HG02610 (cell line): ENCODE data around the gene TEK.

Source experiments
- ATAC-seq: cut with Tn5 transposase; IDR thresholded peaks from one replicate; pipeline ENCODE4 v1.9.1; 2021; ENCODE audit warnings: mild to moderate bottlenecking, moderate library complexity; ENCODE audit not compliant: unreplicated experiment

Gene TEK

DNA sequence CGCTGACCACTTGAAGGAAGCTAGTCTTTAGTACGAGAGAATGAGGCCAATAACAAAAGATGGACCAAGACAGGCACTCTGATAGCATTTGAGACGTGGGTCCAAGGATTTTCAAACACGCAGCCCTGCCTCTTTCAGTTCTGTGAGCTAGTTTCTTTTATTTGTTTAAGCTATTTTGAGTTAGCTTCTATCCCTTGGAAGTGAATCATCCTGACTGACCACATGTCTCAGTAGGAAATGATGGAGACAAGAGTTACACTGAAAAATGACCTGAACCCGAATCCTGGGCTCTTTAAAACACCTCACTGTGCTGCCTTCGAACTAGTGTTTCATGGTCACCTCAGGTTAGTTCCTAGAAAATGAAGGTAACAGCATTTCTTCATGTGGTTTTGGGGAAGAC lies 9.9 kb downstream of the TEK start:
- no peak for ATAC-seq

GRCh38 chr9:27124151-27124550 lies 15.1 kb downstream of the TEK start:
- no peak for ATAC-seq

- no peak for ATAC-seq
Measured at GRCh38 chr9:27125030-27125429, 16.0 kb downstream of the TEK start.

DNA sequence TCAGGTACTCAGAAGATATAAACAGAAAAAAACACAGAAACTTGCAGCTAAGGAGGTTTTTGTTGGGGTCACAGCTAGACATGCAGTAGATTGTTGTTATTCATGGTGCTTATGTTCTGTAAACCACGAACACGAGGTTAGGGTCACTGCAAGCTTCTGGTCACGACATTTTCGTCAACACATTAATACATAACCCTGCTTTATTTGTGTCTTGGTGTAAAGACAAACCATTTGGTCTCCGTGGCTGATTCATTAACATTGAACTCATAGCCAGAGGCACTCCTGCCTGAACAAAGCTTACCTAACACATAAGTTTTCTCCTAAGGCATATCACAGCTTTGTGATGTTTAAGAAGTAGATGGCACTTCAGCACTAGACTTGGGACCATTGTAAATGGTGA lies 16.9 kb downstream of the TEK start:
- no peak for ATAC-seq

DNA sequence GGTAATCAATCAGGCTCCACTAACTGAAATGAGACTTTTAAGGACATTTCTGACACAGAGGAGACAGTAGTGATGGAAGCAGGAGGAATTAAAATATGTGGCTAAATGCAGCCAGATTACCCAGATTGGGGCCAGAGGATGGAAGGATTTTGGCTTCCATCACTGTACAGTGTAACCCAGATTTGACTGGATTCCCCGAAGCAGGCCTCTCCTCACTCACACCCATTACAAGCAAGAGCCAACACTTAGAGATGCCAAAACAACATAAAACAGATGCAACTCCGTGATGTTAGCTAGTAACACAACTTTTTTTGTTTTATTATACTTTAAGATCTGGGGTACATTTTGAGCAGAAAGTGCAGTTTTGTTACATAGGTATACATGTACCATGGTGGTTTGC lies 17.6 kb downstream of the TEK start:
- no peak for ATAC-seq

DNA sequence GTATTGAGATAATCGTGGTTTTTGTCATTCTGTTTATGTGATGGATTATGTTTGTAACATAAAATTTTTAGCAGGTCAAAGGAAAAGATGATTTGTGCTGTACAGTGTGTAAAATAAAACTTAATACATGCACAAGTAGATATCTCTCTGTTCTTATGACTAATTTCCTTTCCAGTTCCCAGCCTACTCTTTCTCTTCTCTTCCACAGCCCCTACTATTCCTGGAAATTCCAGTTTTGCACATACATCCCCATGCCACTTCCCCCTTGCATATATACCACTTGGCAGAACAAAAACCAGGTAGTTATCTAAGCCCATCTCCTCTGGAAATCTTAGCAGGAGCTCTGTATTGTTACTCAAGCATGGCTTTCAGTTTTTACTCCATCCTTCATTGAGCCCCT lies 20.2 kb downstream of the TEK start:
- no peak for ATAC-seq

DNA sequence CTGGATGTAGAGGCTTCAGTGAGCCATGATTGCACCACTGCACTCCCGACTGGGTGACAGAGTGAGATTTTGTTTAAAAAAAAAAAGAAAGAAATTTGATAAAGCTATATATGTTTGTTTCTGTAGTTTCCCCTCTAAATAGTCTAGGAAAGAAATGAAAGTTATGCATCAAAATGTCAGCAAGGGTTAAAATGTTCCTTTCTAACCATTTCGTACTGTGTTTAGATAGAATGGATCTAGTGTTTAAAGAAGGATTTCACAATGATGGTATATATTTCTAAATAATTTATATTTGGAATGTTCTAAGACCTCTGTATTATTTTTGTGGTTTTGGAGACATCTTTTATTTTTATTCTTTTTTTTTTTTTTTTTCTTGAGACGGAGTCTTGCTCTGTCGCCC lies 22.7 kb downstream of the TEK start:
- ATAC-seq = no peak

GRCh38 chr9:27133817-27134216 lies 24.8 kb downstream of the TEK start:
- ATAC-seq = no peak

GRCh38 chr9:27142299-27142930 lies 33.4 kb downstream of the TEK start:
- no peak for ATAC-seq

DNA sequence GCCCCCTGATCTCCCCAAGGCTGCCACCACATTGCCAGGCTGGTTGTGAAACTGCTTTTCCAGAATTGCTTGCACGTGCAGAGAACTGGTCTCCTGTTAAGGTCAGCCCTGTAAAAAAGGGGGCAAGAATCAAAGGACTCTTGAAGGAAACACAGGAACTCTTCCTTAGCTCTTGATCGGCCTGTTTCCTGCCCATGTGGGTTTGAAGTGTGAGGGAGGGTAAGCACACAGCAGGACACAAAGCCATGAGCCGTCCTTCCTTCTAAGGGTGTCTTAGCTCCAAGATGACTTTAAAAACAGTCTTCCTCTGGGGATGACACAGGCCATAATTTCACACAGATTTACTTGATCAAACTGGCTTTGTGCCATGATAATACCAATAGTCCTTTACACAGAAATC lies 36.1 kb downstream of the TEK start:
- no peak for ATAC-seq

- ATAC-seq = no peak
Measured at GRCh38 chr9:27149651-27150050, 40.6 kb downstream of the TEK start.

DNA sequence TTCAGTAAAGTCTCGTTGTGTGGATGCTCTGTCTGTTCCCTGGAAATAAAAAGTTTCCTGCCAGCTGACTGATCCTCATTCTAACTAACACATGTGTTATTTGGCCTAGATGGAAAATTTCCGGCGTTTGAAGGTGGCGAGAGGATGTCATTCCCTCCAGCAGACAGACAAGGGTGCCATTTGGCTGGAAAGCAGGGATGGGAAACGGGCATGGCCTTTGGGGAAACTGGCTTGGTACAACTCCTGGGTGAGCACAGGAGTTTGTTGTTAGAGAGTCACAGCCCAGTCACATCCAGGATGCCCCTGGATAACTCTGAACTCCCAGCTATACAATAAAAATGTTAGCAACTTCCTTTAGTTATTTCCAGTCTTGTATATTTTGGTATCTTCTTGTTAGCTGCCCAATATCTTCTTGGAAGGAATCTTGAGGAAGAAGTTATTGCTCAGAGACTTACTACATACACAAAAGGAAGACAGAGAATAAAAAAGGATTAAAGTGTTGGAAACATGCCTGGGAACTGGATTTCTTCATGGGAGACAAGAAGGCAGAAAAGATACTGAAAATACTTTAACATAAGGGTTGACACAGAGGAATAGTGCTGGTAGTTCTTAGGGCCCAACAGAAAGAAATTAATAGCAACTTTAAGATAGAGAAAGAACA lies 41.9 kb downstream of the TEK start:
- ATAC-seq = no peak

DNA sequence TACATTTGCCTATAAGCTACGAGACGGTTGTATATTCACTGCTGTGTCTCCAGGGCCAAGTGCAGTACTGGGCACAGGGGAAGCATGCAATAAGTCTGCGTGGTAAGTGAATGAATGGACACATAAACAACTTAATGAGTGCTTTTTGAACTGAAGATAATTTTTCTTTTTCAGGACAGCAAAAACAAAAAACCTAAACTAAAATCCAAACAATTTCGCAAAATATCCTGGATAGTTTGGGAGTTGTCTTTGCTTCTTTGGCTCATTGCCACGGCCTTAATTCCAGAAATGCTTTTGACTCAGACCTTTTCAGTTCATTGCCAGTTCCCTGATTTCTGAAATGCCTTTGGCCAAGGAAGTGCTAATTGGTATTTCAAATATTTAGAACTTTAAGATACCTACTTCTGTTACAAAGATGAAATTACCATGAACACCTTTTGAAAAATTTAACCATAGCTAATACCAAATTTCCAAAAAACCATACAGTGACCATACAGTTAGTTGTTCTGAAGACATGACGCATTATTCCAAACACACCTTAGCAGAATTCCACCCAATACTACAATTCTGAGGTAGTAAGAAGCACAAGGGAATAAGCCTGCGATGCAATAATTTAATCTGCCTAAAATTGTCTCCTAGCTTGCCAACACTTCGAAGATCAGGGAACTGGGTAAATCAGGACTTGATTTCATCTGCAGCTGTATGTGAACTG lies 42.8 kb downstream of the TEK start:
- ATAC-seq = no peak

DNA sequence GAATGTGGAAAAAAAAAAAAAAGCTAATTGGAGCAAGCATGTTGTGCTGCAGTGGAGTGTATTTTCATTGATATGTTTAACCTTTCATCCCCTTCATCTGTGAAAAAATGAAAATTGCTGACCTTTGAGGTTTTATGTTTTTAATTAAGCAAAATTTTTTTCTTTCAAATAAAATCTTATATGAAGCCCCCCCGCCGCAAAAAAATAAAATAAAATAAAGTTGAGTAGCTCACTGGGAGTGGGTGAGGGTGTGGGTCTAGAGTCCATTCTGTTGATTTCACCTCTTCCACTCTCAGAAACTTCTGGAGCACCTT lies 43.3 kb downstream of the TEK start:
- ATAC-seq = no peak

GRCh38 chr9:27154908-27155307 lies 45.9 kb downstream of the TEK start:
- ATAC-seq = no peak

DNA sequence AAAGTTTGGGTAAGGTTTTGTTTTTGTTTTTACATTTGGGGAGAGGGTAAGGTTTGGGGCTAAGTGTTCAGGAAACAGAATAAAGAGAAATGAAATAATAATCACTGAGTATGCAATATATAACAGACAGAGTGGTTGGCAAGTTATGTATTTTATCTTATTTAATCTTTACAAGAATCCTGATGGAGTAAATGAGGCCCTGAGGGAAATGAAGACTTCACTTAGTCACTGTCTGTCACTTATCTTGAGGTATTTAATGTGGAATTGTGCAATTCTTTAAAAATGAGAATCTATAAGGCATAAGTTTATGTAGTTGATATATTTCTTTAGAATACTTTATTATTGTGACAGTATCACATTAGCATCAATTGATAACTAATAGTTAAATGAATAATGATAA lies 48.1 kb downstream of the TEK start:
- ATAC-seq = no peak

- no peak for ATAC-seq
Measured at GRCh38 chr9:27157736-27158135, 48.7 kb downstream of the TEK start.

DNA sequence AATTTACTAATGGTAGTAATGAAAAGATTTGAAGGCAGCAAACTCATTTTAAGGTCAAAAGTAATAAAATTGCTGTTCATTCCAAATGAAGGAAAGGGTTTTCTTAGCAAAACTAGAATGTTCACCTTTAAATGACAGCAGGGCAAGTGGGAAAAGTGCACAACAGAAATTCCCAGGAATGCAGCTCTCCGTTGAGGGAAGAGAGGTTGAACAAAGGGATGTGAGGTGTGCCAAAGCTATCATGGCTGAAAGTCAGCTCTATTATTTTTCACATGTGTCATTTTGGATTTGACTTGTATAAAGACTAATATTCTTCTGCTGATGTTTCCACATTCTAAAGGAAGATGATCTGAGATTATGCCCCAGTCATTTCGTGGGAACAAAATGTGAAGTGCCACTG lies 51.6 kb downstream of the TEK start:
- ATAC-seq = no peak

DNA sequence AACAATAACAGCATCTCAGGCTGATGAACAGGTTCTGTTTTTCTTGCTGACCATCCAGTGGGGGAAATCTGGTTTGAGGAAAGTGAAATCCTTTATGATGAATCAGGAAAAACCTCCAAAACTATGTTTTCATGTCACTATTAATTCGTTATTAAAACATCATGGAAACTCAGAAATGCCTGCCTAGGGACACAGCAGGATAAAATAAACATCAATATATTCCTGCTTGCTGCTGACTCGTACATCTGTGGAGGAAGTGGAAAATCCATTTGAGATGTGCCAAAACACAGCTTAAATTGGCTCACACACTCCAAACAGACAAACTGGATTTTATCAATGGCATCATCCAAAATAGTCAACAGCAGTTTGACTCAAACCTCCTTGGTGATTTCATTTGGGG lies 53.0 kb downstream of the TEK start:
- no peak for ATAC-seq

- ATAC-seq = no peak
Measured at GRCh38 chr9:27165068-27165467, 56.0 kb downstream of the TEK start.

DNA sequence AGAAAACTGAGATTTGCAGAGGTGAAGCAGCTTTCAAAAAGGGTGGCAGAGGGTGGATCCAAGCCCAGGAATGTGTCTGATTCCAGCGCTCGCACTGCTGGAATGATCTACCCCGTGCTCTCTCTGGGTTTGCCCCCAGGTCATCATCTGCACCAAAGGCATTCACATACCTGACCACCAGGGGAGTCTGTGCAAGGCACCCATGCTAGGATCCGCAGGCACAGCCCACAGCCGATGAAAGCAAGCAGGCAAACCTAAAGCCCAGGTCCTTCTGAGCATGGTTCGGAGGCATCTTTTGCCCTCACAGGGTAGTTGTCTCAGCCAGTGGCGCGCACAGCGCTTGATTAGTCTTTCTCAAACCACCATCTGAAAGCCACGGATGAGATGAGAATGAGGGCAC lies 56.6 kb downstream of the TEK start:
- ATAC-seq = no peak

GRCh38 chr9:27168496-27168895 lies 59.5 kb downstream of the TEK start:
- no peak for ATAC-seq

DNA sequence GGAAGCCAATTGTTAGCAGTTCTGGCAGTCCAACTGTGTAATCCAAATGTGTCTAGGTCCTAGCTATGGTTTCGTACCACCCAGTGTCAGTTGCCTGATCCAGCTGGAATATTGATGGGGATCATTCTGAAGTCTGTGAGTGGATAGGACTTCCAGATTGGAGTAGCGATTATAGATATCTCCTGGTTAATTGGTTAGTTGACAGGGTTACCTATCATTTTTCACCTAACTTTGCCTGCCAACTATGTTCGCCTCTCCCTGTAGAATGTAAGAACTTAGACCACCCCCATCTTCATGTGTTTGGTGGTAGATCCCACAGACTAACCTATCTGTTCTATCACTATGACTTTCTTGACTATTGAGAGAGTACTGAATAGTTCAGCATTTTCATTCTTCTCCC lies 59.9 kb downstream of the TEK start:
- no peak for ATAC-seq
